Epithelial cell of esophagus (primary cell): ENCODE data around the gene COASY.

Source experiments
- DNase-seq: peaks from one replicate; pipeline ENCODE4 v3.0.0; 2010; ENCODE audit warnings: low read depth
- H3K4me3 ChIP-seq: 2 replicates; pipeline ENCODE4 v1.5.1; 2011; ENCODE audit warnings: mild to moderate bottlenecking, low read length, control low read depth
- TF ChIP-seq, protein P1 (sequence below): IDR thresholded peaks from 2 replicates; pipeline ENCODE4 v1.5.1; 2011; ENCODE audit warnings: low read depth, mild to moderate bottlenecking, low read length, control low read depth, inconsistent platforms; ENCODE audit not compliant: insufficient read depth; ENCODE audit errors: missing control alignments

COASY gene

DNA sequence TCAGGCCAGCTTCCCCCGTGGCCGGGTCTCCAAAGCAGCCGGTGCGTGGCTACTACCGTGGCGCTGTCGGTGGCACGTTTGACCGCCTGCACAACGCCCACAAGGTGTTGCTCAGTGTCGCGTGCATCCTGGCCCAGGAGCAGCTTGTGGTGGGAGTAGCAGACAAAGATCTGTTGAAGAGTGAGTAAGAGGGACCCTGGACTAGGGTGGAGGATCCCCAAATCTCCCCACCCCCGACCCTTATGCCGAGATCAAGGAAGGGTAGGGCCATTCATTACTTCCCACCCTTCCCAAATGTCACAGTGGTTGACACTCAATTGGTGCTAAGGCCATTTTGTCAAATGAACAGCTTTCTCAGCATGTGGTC, 1.2 kb downstream of the COASY start:
- no peak for DNase-seq
- H3K4me3 ChIP-seq = peak overlapping the region; percentile 97
- TF ChIP-seq, protein P1, sequence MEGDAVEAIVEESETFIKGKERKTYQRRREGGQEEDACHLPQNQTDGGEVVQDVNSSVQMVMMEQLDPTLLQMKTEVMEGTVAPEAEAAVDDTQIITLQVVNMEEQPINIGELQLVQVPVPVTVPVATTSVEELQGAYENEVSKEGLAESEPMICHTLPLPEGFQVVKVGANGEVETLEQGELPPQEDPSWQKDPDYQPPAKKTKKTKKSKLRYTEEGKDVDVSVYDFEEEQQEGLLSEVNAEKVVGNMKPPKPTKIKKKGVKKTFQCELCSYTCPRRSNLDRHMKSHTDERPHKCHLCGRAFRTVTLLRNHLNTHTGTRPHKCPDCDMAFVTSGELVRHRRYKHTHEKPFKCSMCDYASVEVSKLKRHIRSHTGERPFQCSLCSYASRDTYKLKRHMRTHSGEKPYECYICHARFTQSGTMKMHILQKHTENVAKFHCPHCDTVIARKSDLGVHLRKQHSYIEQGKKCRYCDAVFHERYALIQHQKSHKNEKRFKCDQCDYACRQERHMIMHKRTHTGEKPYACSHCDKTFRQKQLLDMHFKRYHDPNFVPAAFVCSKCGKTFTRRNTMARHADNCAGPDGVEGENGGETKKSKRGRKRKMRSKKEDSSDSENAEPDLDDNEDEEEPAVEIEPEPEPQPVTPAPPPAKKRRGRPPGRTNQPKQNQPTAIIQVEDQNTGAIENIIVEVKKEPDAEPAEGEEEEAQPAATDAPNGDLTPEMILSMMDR = no peak

DNA sequence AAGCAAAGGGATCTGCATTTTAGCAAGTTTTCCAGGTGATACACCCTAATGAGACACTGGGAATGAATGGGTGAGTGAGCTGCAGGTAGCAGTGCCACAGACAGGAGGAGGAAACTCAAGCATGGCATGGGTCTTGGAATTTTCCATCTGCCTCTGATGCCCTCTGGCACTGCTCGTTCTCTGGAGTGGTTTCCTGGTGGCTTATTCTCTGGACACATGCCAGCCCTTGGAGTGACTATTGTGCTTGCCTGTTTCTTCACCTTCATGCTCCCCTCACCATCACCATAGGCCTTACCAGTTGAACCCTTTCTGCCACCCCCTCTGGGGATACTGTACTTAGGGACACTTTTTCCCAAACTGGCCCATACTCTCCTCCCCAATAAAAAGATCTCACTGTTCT, 1.6 kb downstream of the COASY start:
- TF ChIP-seq, protein P1 = peak; percentile 17
- peak; percentile 60 for DNase-seq
- H3K4me3 ChIP-seq = peak overlapping the region; percentile 97

DNA sequence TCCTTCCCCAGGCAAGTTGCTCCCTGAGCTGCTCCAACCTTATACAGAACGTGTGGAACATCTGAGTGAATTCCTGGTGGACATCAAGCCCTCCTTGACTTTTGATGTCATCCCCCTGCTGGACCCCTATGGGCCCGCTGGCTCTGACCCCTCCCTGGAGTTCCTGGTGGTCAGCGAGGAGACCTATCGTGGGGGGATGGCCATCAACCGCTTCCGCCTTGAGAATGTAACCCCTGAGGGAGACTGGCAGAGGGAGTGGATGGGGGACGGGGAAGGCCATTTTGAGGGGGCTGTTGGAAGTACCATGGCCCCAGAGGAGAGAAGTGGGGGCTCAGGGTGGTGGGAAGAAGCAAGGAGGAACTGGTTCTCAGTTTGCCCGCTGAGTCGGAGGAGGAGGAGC, 2.0 kb downstream of the COASY start:
- DNase-seq = no peak
- TF ChIP-seq, protein P1 = no peak
- H3K4me3 ChIP-seq = no peak overlapping the region

DNA sequence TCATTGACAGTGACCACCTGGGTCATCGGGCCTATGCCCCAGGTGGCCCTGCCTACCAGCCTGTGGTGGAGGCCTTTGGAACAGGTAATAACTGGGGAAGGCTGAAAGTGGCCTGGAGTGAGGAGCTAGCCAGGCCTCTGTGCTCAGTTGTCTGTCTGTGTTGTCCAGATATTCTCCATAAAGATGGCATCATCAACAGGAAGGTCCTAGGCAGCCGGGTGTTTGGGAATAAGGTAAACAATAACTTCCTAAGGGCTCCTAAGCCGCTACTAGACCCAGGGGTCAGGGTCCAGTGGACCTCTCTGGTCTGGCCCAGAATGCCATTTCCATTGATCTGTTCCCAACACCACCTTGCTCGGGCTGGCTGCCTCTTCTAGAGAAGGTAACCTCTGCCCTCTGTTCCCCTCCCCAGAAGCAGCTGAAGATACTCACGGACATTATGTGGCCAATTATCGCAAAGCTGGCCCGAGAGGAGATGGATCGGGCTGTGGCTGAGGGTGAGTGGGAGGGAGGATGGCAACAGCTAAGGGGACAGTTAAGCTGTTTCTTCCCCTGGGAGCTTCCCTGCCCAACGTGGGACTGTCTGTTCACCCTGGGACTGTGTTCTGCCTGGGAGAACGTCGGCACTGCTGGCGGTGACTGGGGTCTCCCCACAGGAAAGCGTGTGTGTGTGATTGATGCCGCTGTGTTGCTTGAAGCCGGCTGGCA, 3.0 kb downstream of the COASY start:
- TF ChIP-seq, protein P1 = no peak
- no peak overlapping the region for H3K4me3 ChIP-seq
- DNase-seq = no peak

DNA sequence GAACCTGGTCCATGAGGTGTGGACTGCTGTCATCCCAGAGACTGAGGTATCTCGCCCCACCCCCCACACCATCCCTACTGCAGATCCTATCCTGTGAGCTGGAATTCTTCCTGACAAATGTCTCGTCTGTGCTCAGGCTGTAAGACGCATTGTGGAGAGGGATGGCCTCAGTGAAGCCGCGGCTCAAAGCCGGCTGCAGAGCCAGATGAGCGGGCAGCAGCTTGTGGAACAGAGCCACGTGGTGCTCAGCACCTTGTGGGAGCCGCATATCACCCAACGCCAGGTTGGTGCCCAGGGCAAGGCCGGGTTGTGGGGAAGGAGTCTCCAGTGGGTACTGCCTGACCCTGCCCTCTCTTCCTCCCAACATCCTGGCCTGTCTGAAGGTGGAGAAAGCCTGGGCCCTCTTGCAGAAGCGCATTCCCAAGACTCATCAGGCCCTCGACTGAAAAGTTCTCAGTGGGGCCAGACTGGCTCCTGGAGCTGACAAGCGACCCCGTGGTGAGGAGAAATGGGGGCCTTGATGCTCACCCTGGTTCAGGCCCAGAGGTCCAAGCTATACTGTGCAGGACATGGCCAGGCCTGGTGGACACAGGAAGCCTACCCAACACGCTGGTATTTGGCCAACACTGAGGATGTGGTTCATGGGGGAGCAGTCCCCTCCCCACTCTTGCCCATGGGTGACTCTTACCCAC, 3.7 kb downstream of the COASY start:
- no peak overlapping the region for H3K4me3 ChIP-seq
- DNase-seq = no peak
- TF ChIP-seq, protein P1 = no peak

DNA sequence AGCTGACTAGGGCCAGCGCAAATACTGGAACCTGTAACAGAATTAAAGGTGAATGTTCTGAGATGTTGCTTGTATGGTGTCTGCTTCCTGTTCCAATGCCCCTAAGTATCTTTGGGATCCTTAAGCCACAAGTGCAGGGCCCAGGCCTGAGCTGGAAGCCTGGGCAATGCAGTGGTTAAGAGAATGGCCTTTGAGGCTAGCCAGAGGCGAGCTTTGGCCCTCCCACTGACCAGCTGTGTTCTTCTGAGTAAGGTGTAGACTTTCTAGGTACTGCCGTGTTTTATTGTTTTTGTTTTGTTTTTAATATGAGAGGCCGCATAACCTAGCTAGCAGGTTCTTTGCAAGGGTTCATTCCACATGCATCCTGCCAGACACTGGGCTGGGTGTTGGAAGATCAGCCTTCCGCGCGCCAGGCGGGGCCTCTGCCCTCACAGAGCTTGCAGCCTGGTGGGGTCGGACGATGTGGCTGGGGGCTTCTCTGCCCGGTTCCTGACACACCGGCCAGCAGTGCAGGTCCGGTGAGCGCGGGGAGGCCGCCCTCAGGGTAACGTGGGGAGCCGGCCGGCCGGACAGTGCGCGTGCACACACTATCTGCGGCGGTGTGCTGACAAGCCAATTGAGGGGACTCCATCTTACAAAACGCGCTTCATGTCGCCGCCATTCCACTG, 4.4 kb downstream of the COASY start:
- peak overlapping the region; percentile 90 for H3K4me3 ChIP-seq
- TF ChIP-seq, protein P1 = no peak
- no peak for DNase-seq
